Measurements from ENCODE around the gene ARHGAP18.

DNA sequence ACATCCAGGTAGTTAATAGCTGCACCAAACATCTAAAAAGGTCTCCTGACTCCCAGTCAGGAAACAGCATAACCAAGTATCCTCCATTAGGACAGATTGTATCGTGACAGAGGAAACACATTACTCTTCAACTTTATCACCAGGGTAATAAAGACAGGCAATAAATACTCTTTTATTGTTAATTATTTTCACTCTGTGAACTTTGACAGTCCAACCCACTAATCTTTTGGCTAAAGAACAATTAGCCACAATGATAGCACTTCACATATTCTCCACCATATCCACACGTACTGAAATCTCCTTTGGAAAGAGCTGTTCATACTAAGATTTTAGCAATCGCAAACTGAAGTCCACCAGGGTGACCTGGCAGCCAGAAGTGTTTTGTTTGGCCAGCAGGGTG is 46.4 kb downstream of the ARHGAP18 start:
- TF ChIP-seq, protein P1, sequence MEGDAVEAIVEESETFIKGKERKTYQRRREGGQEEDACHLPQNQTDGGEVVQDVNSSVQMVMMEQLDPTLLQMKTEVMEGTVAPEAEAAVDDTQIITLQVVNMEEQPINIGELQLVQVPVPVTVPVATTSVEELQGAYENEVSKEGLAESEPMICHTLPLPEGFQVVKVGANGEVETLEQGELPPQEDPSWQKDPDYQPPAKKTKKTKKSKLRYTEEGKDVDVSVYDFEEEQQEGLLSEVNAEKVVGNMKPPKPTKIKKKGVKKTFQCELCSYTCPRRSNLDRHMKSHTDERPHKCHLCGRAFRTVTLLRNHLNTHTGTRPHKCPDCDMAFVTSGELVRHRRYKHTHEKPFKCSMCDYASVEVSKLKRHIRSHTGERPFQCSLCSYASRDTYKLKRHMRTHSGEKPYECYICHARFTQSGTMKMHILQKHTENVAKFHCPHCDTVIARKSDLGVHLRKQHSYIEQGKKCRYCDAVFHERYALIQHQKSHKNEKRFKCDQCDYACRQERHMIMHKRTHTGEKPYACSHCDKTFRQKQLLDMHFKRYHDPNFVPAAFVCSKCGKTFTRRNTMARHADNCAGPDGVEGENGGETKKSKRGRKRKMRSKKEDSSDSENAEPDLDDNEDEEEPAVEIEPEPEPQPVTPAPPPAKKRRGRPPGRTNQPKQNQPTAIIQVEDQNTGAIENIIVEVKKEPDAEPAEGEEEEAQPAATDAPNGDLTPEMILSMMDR (IDR thresholded peaks at IDR 0.05): no peak
- TF ChIP-seq POLR2A (IDR thresholded peaks at IDR 0.05) (no peak), EP300 (IDR thresholded peaks at IDR 0.05) (no peak)
